GM23338 (cell line): Measurements from ENCODE around the gene NME3. TPM values are rescaled to one million over a fixed set of nuclear protein-coding genes. Genes with fewer than 3 reads are reported as not detected.

Experiments
- ATAC-seq: fragments of 200-7000 bp; cut with Tn5 transposase; 3 replicates; pipeline ENCODE4 v1.9.1; 2020
- DNase-seq: peaks from one replicate; pipeline ENCODE4 v3.0.0-alpha.2; 2015; ENCODE audit warnings: low spot score
- H2AFZ ChIP-seq: fragments of 200-600 bp; sonication (generic); 2 replicates; pipeline ENCODE4 v1.8.0; 2016; ENCODE audit warnings: antibody characterized with exemption, mild to moderate bottlenecking, moderate library complexity
- H3F3A ChIP-seq: fragments of 200-600 bp; sonication (generic); replicated peaks from 2 replicates; pipeline ENCODE4 v1.8.0; 2017; ENCODE audit warnings: antibody characterized with exemption, mixed run types, low read depth
- H3K27ac ChIP-seq: fragments of 200-600 bp; sonication (generic); 2 replicates; pipeline ENCODE4 v1.6.1; 2016; ENCODE audit warnings: low read depth
- H3K27me3 ChIP-seq: fragments of 200-600 bp; sonication (generic); 2 replicates; pipeline ENCODE4 v1.8.0; 2016; ENCODE audit warnings: mild to moderate bottlenecking, mixed run types, moderate library complexity; ENCODE audit not compliant: insufficient read depth
- H3K36me3 ChIP-seq: fragments of 200-600 bp; sonication (generic); 2 replicates; pipeline ENCODE4 v1.8.0; 2016; ENCODE audit warnings: mild to moderate bottlenecking; ENCODE audit not compliant: insufficient read depth
- H3K4me1 ChIP-seq: fragments of 200-600 bp; sonication (generic); 2 replicates; pipeline ENCODE4 v1.8.0; 2016; ENCODE audit warnings: mild to moderate bottlenecking, moderate library complexity; ENCODE audit not compliant: insufficient read depth
- H3K4me2 ChIP-seq: fragments of 200-600 bp; sonication (generic); 2 replicates; pipeline ENCODE4 v1.7.1; 2017; ENCODE audit warnings: mixed run types
- H3K4me3 ChIP-seq: fragments of 200-600 bp; sonication (generic); 2 replicates; pipeline ENCODE4 v1.6.1; 2016; ENCODE audit warnings: mixed run types
- H3K79me2 ChIP-seq: fragments of 200-600 bp; sonication (generic); replicated peaks from 2 replicates; pipeline ENCODE4 v1.8.0; 2017; ENCODE audit warnings: mild to moderate bottlenecking; ENCODE audit not compliant: insufficient read depth
- H3K9me2 ChIP-seq: fragments of 200-600 bp; sonication (generic); 2 replicates; pipeline ENCODE4 v1.8.0; 2017; ENCODE audit not compliant: insufficient read depth
- H4K20me1 ChIP-seq: fragments of 200-600 bp; sonication (generic); replicated peaks from 2 replicates; pipeline ENCODE4 v1.8.0; 2017; ENCODE audit warnings: mild to moderate bottlenecking; ENCODE audit not compliant: insufficient read depth
- H3K27ac Mint-ChIP-seq: 2 replicates; pipeline ENCODE4 v1.8.0; 2020; ENCODE audit warnings: inconsistent platforms, mild to moderate bottlenecking, moderate library complexity, mixed read lengths
- H3K27me3 Mint-ChIP-seq: 3 replicates; pipeline ENCODE4 v1.8.0; 2022; ENCODE audit warnings: low read depth, mild to moderate bottlenecking, moderate library complexity, mixed read lengths, inconsistent platforms; ENCODE audit not compliant: insufficient read depth, poor library complexity
- H3K36me3 Mint-ChIP-seq: 3 replicates; pipeline ENCODE4 v1.8.0; 2021; ENCODE audit warnings: low read depth, mild to moderate bottlenecking, inconsistent platforms, moderate library complexity, mixed read lengths
- H3K4me1 Mint-ChIP-seq: 3 replicates; pipeline ENCODE4 v1.8.0; 2020; ENCODE audit warnings: mild to moderate bottlenecking, inconsistent platforms, mixed read lengths
- H3K4me3 Mint-ChIP-seq: 3 replicates; pipeline ENCODE4 v1.8.0; 2021; ENCODE audit warnings: moderate library complexity, mild to moderate bottlenecking, inconsistent platforms, mixed read lengths
- H3K9me3 Mint-ChIP-seq: 3 replicates; pipeline ENCODE4 v1.8.0; 2020; ENCODE audit warnings: moderate library complexity, mild to moderate bottlenecking, inconsistent platforms, mixed read lengths
- EZH2 ChIP-seq: fragments of 200-600 bp; sonication (generic); IDR thresholded peaks from one replicate; pipeline ENCODE4 v1.8.0; 2017; ENCODE audit warnings: antibody characterized with exemption, mild to moderate bottlenecking, low read depth; ENCODE audit not compliant: unreplicated experiment
- EZH2phosphoT487 ChIP-seq: fragments of 200-600 bp; sonication (generic); IDR thresholded peaks from one replicate; pipeline ENCODE4 v1.8.1; 2018; ENCODE audit warnings: antibody characterized with exemption; ENCODE audit not compliant: unreplicated experiment
- JUNB ChIP-seq: IDR thresholded peaks from one replicate; pipeline ENCODE4 v1.6.1; 2016; ENCODE audit warnings: antibody characterized with exemption; ENCODE audit not compliant: unreplicated experiment
- POLR2AphosphoS5 ChIP-seq: IDR thresholded peaks from 2 replicates; pipeline ENCODE4 v1.6.1; 2016; ENCODE audit warnings: antibody characterized with exemption, low read depth
- ZNF114 ChIP-seq: fragments of 250-450 bp; sonication (Bioruptor Pico); IDR thresholded peaks from 2 replicates; pipeline ENCODE4 v1.5.0; 2020; ENCODE audit warnings: mild to moderate bottlenecking, moderate library complexity
- ZNF331 ChIP-seq: fragments of 250-450 bp; sonication (Bioruptor Pico); IDR thresholded peaks from 2 replicates; pipeline ENCODE4 v1.5.0; 2020; ENCODE audit warnings: low read depth, mild to moderate bottlenecking, moderate library complexity
- polyA plus RNA-seq: library from polyadenylated mRNA; unstranded; fragments of >200 nt; fragmentation: Nextera tagmentation; extraction: Ambion mirVana; gene quantifications from 2 replicates; pipeline ENCODE4 v1.2.1, GENCODE V29; 2016
- total RNA-seq: library from RNA; depleted of rRNA; stranded (reverse); fragments of >200 nt; shearing (Covaris generic); gene quantifications from 2 replicates; pipeline ENCODE4 v1.2.3, GENCODE V29; 2014
- TF ChIP-seq, protein P1 (sequence below): fragments of 250-450 bp; sonication (Bioruptor Pico); IDR thresholded peaks from 2 replicates; pipeline ENCODE4 v1.5.0; 2020; ENCODE audit warnings: mild to moderate bottlenecking, moderate library complexity
- TF ChIP-seq, protein P2 (sequence below): IDR thresholded peaks from one replicate; pipeline ENCODE4 v1.6.1; 2018; ENCODE audit warnings: antibody characterized with exemption; ENCODE audit not compliant: unreplicated experiment
- TF ChIP-seq, protein P3 (sequence below): IDR thresholded peaks from 2 replicates; pipeline ENCODE4 v1.6.1; 2016; ENCODE audit warnings: antibody characterized with exemption

Gene NME3
- total and polyA plus RNA-seq, 2 experiments from 2014 or later = 95.3 to 130 TPM

DNA sequence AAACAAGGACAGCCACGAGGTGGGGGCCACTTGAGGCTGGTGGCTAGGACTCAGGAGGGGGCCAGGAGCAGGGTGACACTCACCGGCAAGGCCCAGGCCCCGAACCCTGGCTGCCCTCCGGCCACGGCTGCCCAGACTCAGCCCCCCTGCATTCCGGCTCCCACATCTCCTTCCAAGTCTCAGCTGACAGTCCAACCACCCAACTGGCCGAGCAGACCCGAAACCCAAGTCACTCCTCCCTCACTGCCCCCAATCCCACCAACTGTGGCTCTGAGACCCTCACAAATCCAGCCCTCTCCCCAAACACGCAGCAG is 45.9 kb upstream of the NME3 start (continued):
- TF ChIP-seq, protein P1, sequence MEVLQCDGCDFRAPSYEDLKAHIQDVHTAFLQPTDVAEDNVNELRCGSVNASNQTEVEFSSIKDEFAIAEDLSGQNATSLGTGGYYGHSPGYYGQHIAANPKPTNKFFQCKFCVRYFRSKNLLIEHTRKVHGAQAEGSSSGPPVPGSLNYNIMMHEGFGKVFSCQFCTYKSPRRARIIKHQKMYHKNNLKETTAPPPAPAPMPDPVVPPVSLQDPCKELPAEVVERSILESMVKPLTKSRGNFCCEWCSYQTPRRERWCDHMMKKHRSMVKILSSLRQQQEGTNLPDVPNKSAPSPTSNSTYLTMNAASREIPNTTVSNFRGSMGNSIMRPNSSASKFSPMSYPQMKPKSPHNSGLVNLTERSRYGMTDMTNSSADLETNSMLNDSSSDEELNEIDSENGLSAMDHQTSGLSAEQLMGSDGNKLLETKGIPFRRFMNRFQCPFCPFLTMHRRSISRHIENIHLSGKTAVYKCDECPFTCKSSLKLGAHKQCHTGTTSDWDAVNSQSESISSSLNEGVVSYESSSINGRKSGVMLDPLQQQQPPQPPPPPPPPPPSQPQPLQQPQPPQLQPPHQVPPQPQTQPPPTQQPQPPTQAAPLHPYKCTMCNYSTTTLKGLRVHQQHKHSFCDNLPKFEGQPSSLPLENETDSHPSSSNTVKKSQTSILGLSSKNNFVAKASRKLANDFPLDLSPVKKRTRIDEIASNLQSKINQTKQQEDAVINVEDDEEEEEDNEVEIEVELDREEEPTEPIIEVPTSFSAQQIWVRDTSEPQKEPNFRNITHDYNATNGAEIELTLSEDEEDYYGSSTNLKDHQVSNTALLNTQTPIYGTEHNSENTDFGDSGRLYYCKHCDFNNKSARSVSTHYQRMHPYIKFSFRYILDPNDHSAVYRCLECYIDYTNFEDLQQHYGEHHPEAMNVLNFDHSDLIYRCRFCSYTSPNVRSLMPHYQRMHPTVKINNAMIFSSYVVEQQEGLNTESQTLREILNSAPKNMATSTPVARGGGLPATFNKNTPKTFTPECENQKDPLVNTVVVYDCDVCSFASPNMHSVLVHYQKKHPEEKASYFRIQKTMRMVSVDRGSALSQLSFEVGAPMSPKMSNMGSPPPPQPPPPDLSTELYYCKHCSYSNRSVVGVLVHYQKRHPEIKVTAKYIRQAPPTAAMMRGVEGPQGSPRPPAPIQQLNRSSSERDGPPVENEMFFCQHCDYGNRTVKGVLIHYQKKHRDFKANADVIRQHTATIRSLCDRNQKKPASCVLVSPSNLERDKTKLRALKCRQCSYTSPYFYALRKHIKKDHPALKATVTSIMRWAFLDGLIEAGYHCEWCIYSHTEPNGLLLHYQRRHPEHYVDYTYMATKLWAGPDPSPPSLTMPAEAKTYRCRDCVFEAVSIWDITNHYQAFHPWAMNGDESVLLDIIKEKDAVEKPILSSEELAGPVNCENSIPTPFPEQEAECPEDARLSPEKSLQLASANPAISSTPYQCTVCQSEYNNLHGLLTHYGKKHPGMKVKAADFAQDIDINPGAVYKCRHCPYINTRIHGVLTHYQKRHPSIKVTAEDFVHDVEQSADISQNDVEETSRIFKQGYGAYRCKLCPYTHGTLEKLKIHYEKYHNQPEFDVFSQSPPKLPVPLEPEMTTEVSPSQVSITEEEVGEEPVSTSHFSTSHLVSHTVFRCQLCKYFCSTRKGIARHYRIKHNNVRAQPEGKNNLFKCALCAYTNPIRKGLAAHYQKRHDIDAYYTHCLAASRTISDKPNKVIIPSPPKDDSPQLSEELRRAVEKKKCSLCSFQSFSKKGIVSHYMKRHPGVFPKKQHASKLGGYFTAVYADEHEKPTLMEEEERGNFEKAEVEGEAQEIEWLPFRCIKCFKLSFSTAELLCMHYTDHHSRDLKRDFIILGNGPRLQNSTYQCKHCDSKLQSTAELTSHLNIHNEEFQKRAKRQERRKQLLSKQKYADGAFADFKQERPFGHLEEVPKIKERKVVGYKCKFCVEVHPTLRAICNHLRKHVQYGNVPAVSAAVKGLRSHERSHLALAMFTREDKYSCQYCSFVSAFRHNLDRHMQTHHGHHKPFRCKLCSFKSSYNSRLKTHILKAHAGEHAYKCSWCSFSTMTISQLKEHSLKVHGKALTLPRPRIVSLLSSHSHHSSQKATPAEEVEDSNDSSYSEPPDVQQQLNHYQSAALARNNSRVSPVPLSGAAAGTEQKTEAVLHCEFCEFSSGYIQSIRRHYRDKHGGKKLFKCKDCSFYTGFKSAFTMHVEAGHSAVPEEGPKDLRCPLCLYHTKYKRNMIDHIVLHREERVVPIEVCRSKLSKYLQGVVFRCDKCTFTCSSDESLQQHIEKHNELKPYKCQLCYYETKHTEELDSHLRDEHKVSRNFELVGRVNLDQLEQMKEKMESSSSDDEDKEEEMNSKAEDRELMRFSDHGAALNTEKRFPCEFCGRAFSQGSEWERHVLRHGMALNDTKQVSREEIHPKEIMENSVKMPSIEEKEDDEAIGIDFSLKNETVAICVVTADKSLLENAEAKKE (CRISPR knock-in tag) = no peak
- TF ChIP-seq JUNB = no peak
- TF ChIP-seq, protein P2, sequence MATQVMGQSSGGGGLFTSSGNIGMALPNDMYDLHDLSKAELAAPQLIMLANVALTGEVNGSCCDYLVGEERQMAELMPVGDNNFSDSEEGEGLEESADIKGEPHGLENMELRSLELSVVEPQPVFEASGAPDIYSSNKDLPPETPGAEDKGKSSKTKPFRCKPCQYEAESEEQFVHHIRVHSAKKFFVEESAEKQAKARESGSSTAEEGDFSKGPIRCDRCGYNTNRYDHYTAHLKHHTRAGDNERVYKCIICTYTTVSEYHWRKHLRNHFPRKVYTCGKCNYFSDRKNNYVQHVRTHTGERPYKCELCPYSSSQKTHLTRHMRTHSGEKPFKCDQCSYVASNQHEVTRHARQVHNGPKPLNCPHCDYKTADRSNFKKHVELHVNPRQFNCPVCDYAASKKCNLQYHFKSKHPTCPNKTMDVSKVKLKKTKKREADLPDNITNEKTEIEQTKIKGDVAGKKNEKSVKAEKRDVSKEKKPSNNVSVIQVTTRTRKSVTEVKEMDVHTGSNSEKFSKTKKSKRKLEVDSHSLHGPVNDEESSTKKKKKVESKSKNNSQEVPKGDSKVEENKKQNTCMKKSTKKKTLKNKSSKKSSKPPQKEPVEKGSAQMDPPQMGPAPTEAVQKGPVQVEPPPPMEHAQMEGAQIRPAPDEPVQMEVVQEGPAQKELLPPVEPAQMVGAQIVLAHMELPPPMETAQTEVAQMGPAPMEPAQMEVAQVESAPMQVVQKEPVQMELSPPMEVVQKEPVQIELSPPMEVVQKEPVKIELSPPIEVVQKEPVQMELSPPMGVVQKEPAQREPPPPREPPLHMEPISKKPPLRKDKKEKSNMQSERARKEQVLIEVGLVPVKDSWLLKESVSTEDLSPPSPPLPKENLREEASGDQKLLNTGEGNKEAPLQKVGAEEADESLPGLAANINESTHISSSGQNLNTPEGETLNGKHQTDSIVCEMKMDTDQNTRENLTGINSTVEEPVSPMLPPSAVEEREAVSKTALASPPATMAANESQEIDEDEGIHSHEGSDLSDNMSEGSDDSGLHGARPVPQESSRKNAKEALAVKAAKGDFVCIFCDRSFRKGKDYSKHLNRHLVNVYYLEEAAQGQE = no peak

DNA sequence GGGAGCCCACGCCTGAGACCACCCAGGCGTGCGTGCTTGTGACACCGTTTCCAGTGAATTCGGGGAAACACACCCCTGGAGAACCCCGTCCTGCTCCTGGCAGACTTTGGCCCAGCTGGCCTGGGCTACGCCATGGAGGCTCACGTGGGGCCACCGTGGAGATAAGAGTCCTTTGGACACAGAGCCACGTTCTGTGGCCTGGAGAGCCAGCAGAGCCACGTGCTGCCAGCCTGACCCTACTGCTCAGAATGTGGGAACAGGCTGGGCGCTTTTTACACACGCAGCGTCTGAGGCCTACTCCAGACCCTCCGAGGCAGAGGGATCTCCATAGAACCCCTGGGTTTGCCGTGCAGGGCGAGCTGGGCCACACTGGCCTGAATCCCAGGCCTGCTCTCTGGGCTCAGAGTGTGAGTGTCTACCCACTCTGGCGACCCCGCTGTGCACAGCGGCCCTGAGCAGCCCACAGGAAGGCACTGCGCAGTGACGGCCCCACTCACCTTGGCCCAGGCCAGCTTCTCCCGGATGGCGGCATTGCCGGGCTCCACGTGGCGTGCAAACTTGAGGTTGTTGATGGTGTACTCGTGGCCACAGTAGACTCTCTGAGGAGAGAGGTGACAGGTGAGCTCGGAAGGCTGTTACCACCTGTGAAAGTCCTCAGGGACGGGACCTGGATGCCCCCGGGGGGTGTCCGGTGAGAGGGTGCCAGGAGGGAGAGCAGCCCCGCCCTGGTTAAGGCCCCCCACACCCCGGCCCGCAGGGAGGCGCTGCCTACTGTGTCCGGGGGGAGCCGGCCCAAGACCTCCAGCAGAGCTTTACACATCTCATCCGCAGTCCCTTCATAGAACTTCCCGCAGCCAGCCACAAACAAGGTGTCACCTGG is 45.3 kb upstream of the NME3 start:
- no peak overlapping the region for H3K4me3 Mint-ChIP-seq
- peaks cover 4% of the 10 kb centered on the region for H3K27me3 Mint-ChIP-seq
- no peaks in the 10 kb centered on the region for H3K9me2 ChIP-seq
- no peaks in the 10 kb centered on the region for H3K4me1 ChIP-seq
- DNase-seq (no peak), ATAC-seq (no peak)
- no peak overlapping the region for H3K27ac Mint-ChIP-seq
- H3K27ac ChIP-seq = no peak overlapping the region
- H2AFZ ChIP-seq = no peak overlapping the region
- no peaks in the 10 kb centered on the region; the same call in 1 of the 2 replicates for H3K79me2 ChIP-seq
- H4K20me1 ChIP-seq = no peaks in the 10 kb centered on the region; the same call in 1 of the 2 replicates
- H3K4me1 Mint-ChIP-seq = no peaks in the 10 kb centered on the region
- H3K36me3 ChIP-seq = no peaks in the 10 kb centered on the region
- H3K9me3 Mint-ChIP-seq = no peaks in the 10 kb centered on the region
- peaks cover 6% of the 10 kb centered on the region; the same call in 2 of the 3 replicates for H3K36me3 Mint-ChIP-seq
- H3K4me3 ChIP-seq = no peak overlapping the region
- no peak overlapping the region for H3K4me2 ChIP-seq
- H3K27me3 ChIP-seq = no peaks in the 10 kb centered on the region
- no peaks in the 10 kb centered on the region; the same call in 1 of the 2 replicates for H3F3A ChIP-seq
- TF ChIP-seq, protein P3, sequence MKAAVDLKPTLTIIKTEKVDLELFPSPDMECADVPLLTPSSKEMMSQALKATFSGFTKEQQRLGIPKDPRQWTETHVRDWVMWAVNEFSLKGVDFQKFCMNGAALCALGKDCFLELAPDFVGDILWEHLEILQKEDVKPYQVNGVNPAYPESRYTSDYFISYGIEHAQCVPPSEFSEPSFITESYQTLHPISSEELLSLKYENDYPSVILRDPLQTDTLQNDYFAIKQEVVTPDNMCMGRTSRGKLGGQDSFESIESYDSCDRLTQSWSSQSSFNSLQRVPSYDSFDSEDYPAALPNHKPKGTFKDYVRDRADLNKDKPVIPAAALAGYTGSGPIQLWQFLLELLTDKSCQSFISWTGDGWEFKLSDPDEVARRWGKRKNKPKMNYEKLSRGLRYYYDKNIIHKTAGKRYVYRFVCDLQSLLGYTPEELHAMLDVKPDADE = no peak
- TF ChIP-seq ZNF114 (no peak), EZH2phosphoT487 (no peak), POLR2AphosphoS5 (no peak), ZNF331 (CRISPR knock-in tag) (no peak), EZH2 (no peak)
- TF ChIP-seq, protein P2 = no peak
